Measurements from ENCODE around the gene RAB8B.

The RAB8B gene

GRCh38 chr15:63219196-63219710, 29.8 kb downstream of the RAB8B start:
- Histone ChIP-seq H4K20me1 (ENCODE audit: low read depth, low read length) (0 out of 2 replicates have a peak, but pooled peaks cover 5% of the 10 kb centered on the region), H3K9me3 (ENCODE audit: insufficient read depth, low read length) (no peaks in the 10 kb centered on the region), H3K4me2 (ENCODE audit: low read depth, low read length, poor library complexity, severe bottlenecking) (no peak overlapping the region), H3K9ac (ENCODE audit: low read length) (no peak overlapping the region), H2AFZ (ENCODE audit: low read depth, low read length, severe bottlenecking) (no peak overlapping the region), H3K9me2 (replicated peaks; ENCODE audit: insufficient read depth, low read length) (no peaks in the 10 kb centered on the region), H3K79me2 (ENCODE audit: insufficient read depth, low read length) (peaks cover 83% of the 10 kb centered on the region), H3K27me3 (ENCODE audit: low read length) (no peaks in the 10 kb centered on the region), H3K4me3 (ENCODE audit: insufficient read depth, low read length, poor library complexity, severe bottlenecking) (no peak overlapping the region), H3K36me3 (ENCODE audit: low read length) (no peaks in the 10 kb centered on the region), H3F3A (ENCODE audit: insufficient read depth) (0 out of 2 replicates have a peak, but pooled peaks cover 6% of the 10 kb centered on the region), H3K27ac (ENCODE audit: low read depth, low read length) (no peak overlapping the region)
- no peak for TF ChIP-seq CTCF (IDR thresholded peaks at IDR 0.05; ENCODE audit: insufficient read depth, low read length, poor library complexity, severe bottlenecking)
- no peak for TF ChIP-seq EZH2phosphoT487 (conservative IDR thresholded peaks at IDR 0.05; ENCODE audit: low read length)

GRCh38 chr15:63221346-63221745, 31.9 kb downstream of the RAB8B start:
- Histone ChIP-seq H3K9me3 (ENCODE audit: insufficient read depth, low read length) (no peaks in the 10 kb centered on the region), H3K9me2 (replicated peaks; ENCODE audit: insufficient read depth, low read length) (no peaks in the 10 kb centered on the region), H2AFZ (ENCODE audit: low read depth, low read length, severe bottlenecking) (no peak overlapping the region), H3K9ac (ENCODE audit: low read length) (no peak overlapping the region), H4K20me1 (ENCODE audit: low read depth, low read length) (0 out of 2 replicates have a peak, but pooled peaks cover 2% of the 10 kb centered on the region), H3F3A (ENCODE audit: insufficient read depth) (no peaks in the 10 kb centered on the region), H3K27ac (ENCODE audit: low read depth, low read length) (no peak overlapping the region), H3K36me3 (ENCODE audit: low read length) (no peaks in the 10 kb centered on the region), H3K27me3 (ENCODE audit: low read length) (no peaks in the 10 kb centered on the region), H3K4me2 (ENCODE audit: low read depth, low read length, poor library complexity, severe bottlenecking) (no peak overlapping the region), H3K79me2 (ENCODE audit: insufficient read depth, low read length) (peaks cover 67% of the 10 kb centered on the region), H3K4me3 (ENCODE audit: insufficient read depth, low read length, poor library complexity, severe bottlenecking) (no peak overlapping the region)
- TF ChIP-seq CTCF (IDR thresholded peaks at IDR 0.05; ENCODE audit: insufficient read depth, low read length, poor library complexity, severe bottlenecking) (no peak), EZH2phosphoT487 (conservative IDR thresholded peaks at IDR 0.05; ENCODE audit: low read length) (no peak)

GRCh38 chr15:63223463-63223862, 34.1 kb downstream of the RAB8B start:
- no peaks in the 10 kb centered on the region for H3F3A ChIP-seq (ENCODE audit: insufficient read depth)
- no peak overlapping the region for H3K4me3 ChIP-seq (ENCODE audit: insufficient read depth, low read length, poor library complexity, severe bottlenecking)
- H4K20me1 ChIP-seq (ENCODE audit: low read depth, low read length): no peaks in the 10 kb centered on the region
- TF ChIP-seq CTCF (IDR thresholded peaks at IDR 0.05; ENCODE audit: insufficient read depth, low read length, poor library complexity, severe bottlenecking): no peak
- no peak for TF ChIP-seq EZH2phosphoT487 (conservative IDR thresholded peaks at IDR 0.05; ENCODE audit: low read length)
- H3K9me3 ChIP-seq (ENCODE audit: insufficient read depth, low read length): no peaks in the 10 kb centered on the region
- no peak overlapping the region for H3K4me2 ChIP-seq (ENCODE audit: low read depth, low read length, poor library complexity, severe bottlenecking)
- H3K9me2 ChIP-seq (replicated peaks; ENCODE audit: insufficient read depth, low read length): no peaks in the 10 kb centered on the region
- peaks cover 54% of the 10 kb centered on the region for H3K79me2 ChIP-seq (ENCODE audit: insufficient read depth, low read length)
- no peaks in the 10 kb centered on the region for H3K27me3 ChIP-seq (ENCODE audit: low read length)
- no peak overlapping the region for H2AFZ ChIP-seq (ENCODE audit: low read depth, low read length, severe bottlenecking)
- H3K36me3 ChIP-seq (ENCODE audit: low read length): no peaks in the 10 kb centered on the region
- no peak overlapping the region for H3K27ac ChIP-seq (ENCODE audit: low read depth, low read length)
- H3K9ac ChIP-seq (ENCODE audit: low read length): no peak overlapping the region
